H1 (cell line): ENCODE measurements around the gene UNC5B. TPM values are rescaled to one million over a fixed set of nuclear protein-coding genes. Genes with fewer than 3 reads are reported as not detected.

Experiments used
- CTCF ChIP-seq, 3 experiments: IDR thresholded peaks; 1 replicate in 2 of 3; 2 replicates in 1 of 3; pipeline versions ENCODE4 v1.5.1 to v1.6.1; 2011; ENCODE audit warnings: low read length in 3 of 3, mild to moderate bottlenecking in 3 of 3, inconsistent platforms in 2 of 3, low read depth in 1 of 3, moderate library complexity in 1 of 3; ENCODE audit not compliant: insufficient read depth in 1 of 3; ENCODE audit errors: control extremely low read depth in 1 of 3
- SP4 ChIP-seq: IDR thresholded peaks from 2 replicates; pipeline ENCODE4 v1.6.1; 2012; ENCODE audit warnings: low read length, inconsistent platforms
- polyA plus RNA-seq, 7 experiments: library from polyadenylated mRNA; depleted of rRNA in 3 of 7; stranded (reverse) in 5 of 7; unstranded in 2 of 7; fragments of >200 nt in 5 of 7; fragments of 200-250 nt in 2 of 7; gene quantifications; 1 replicate in 5 of 7; 2 replicates in 1 of 7; 4 replicates in 1 of 7; pipeline versions ENCODE4 v1.2.1 to v1.2.3, GENCODE V29; 2011 to 2013; ENCODE audit warnings: missing spikeins in 2 of 7, mixed read lengths in 2 of 7
- total RNA-seq: library from RNA; stranded (reverse); fragmentation: NEBNext Ultra II Directional; extraction: Animal tissue kit (Norgen Biotek cat#: 25700); gene quantifications from 2 replicates; pipeline ENCODE4 v1.2.1, GENCODE V29; 2021
- TF ChIP-seq, protein P1 (sequence below): IDR thresholded peaks from 2 replicates; pipeline ENCODE4 v1.6.1; 2011; ENCODE audit warnings: low read depth, mild to moderate bottlenecking, low read length; ENCODE audit not compliant: insufficient read depth

Gene UNC5B
- total and polyA plus RNA-seq, 2 of the 8 experiments (the other 6 are each of a cell fraction or from before 2014, with no cell fraction given) = 27.9 to 31.8 TPM

DNA sequence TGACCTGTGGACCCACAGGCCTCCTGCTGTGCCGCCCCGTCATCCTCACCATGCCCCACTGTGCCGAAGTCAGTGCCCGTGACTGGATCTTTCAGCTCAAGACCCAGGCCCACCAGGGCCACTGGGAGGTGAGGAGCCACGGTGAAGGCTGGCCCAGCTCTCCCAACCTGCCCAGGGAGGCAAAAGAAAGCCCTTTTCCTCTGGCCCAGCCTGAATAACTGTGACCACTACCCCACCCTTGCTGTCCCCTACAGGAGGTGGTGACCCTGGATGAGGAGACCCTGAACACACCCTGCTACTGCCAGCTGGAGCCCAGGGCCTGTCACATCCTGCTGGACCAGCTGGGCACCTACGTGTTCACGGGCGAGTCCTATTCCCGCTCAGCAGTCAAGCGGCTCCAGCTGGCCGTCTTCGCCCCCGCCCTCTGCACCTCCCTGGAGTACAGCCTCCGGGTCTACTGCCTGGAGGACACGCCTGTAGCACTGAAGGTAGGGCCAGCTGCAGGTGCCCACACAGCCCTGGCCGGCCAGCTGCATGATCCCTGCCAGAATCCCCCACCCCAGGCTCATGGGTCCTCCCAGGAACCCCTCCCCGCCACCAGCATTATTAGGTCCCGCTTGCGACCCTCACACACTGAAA is 81.2 kb downstream of the UNC5B start (continued):
- TF ChIP-seq CTCF (IDR thresholded peaks at IDR 0.05; ENCODE audit: control extremely low read depth in 1 of 3, insufficient read depth in 1 of 3, low read depth in 1 of 3, low read length in 3 of 3) = no peak
- TF ChIP-seq SP4 = no peak
- TF ChIP-seq, protein P1, sequence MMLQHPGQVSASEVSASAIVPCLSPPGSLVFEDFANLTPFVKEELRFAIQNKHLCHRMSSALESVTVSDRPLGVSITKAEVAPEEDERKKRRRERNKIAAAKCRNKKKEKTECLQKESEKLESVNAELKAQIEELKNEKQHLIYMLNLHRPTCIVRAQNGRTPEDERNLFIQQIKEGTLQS = no peak
- TF ChIP-seq, all 59 proteins: peak for 0
